OCI-M2 (cell line): ENCODE data around the gene ROR1.

Experiments used
- DNase-seq: peaks from one replicate; lab custom pipeline; 2025; ENCODE audit not compliant: unreplicated experiment; lab: John Stamatoyannopoulos, UW

ROR1 gene

DNA sequence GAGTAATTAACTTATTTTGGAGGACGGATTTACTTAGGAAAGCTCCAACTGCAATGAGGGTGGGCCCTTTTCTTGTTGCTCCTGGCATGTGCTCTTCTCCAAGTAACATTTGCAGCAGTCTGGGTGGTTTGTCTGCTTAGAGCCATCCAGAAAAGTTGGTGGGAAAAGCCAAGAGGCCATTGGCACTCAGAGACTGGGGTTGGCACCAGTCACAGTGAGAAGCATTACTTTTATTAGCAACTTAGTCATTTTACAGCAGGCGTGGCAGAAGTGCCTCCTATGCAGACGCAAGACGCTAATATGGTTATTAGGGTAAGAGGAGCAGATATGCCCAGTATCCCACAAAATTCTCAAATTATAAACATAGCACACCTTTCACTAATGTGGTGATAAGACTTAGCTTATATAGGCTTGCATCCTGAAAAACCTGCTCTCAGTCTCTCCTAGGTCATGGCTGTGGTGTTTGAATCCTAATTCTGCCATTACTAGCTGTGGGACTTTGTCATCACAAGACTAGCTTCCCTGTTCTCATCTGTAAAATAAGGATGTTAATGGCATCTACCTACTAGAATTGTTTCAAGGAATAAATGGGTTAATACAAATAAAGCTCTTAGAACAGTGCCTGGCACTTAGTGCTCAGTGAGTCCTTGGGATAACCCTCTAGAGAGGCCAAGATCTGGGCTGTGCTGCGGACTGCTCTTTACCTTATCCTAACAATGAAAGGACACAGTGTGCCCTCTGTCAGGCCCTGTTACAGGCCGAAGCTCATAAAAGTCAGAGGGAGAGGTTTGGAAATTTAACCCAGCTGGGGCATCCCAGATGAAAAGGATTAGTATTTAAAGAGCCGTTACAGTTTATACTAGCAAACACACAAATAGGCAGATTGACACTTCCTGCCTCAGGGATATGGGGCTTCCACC, 154.6 kb downstream of the ROR1 start:
- DNase-seq: no peak

- DNase-seq: no peak
These were observed 155.3 kb downstream of the ROR1 start for GRCh38 chr1:63929106-63929478.

GRCh38 chr1:63931468-63931867, 157.7 kb downstream of the ROR1 start:
- no peak for DNase-seq

DNA sequence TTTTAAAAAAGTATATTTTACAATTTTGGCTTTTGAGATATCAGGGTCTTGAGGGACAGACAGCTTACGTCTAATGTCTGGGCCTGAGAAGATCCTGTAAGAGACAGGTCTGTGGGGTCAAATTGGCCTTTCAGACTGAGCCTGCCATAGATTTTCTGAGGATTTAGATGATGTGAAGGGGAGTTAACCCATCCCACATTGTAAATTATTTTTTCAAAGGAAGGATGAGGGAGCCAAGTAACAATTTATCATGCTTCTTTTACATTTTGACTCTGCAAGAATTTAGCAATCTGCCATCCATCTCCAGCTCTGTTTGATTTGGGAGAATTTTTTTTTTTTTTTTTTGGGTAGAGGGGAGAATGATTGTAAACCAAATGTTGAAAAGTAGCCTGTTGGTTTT, 160.9 kb downstream of the ROR1 start:
- no peak for DNase-seq

DNA sequence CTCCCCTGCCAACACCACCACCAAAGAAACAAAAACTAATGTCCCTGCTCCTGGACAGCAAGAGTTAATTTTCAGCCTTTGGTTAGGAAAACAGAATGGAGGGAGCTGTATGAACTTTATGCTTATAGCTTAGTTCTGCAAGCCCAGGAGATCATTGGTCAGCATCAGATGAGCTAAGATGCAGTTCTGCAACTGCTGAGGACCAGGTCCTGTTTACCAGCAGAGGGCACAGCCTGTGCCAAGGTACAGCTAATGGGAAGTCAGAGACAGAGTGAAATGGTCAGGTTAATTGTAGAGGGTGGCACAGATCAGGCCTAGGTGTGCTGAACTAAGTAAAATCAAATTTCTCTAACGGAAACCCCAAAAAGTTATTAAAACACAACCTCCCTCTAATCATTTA, 161.3 kb downstream of the ROR1 start:
- no peak for DNase-seq

GRCh38 chr1:63935553-63935952, 161.7 kb downstream of the ROR1 start:
- no peak for DNase-seq

DNA sequence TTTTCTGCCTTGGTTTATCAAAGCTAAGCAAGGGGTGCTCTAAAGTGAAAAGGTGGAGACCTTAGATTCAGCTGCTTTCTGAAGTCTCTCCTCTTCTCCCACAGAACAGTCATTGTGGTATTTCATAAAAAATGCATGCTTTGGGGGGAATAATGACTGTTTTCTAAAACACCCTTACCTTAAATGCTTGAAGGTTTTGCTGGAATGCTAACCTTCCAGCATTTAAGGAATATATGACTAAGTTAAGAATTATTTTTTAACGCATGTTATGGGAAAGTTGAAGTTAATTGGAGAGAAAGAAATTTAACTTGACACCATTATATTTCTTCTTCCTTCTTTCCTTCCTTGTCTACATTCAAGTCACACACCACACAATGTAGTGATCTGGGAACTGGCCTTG, 162.5 kb downstream of the ROR1 start:
- no peak for DNase-seq

DNA sequence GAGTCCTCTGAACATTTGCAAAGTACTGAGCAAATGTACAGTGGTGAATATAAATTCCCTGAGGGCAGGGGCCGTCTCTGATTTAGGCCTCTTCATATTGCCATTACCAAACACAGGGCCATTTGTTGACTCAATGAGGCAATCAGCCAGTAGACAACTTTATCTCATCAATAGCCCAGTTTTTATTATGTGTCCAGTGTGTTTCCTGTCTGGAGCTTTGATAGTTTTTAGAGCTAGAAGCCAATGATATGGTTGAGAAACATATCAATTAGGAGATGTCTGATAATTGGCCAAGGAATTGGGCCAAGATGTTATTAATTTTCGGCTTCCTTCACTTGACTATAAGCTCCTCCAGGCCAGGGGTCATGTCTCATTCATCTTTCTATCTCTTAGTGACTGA, 163.0 kb downstream of the ROR1 start:
- no peak for DNase-seq

- DNase-seq: no peak
These were observed 163.7 kb downstream of the ROR1 start for GRCh38 chr1:63937461-63938022.

GRCh38 chr1:63940440-63940839, 166.6 kb downstream of the ROR1 start:
- DNase-seq: no peak

DNA sequence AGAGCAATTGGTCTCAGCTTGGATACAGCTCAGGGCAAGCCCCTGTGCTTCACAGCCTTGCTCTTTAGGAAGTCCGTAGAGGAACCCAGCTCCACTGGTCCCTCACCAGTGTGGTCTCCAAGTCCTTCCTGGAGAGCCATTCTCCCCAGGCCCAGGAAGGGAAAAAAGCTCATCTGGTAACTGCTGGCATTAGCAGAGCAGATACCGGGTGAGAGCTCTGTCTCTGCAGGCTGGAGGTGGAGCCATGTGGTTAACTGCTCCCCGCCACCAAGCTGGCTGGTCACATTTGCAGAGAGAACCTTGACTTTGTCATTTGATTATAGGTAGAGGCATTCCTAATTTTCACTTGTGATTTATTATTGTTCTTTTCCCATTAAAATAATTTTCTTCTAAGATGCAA, 169.6 kb downstream of the ROR1 start:
- no peak for DNase-seq

GRCh38 chr1:63945943-63946342, 172.1 kb downstream of the ROR1 start:
- DNase-seq: no peak

DNA sequence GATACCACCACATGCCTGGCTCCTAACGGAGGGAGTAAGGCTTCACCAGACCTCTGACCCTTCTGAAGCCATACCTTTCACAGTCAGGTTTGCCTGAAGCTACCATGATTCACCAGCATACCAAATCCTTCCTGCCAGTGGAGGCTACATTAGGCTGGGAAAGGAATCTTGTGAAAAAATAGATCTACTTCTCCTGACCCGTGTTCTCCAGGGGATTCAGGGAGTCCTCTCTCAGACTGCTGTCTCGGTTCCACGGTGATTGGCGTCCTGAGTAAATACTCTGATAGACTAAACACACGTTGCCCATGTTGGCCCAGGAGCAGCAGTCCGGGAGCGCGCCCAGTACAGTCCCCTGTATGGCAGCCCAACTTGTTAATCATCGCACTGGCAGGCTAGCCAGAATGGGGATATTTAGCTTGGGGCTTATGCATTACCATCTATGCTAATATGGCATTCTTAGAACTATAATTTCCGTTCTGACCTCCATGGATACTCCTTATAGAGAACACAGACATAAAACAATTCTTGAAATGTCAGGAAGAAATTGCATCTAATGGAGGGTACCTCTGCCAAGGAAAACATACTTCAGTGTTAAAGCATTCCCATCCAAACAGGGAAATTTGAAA, 173.2 kb downstream of the ROR1 start:
- DNase-seq: no peak

GRCh38 chr1:63947904-63948303, 174.1 kb downstream of the ROR1 start:
- no peak for DNase-seq

- no peak for DNase-seq
These were observed 176.2 kb downstream of the ROR1 start for GRCh38 chr1:63950023-63950422.

DNA sequence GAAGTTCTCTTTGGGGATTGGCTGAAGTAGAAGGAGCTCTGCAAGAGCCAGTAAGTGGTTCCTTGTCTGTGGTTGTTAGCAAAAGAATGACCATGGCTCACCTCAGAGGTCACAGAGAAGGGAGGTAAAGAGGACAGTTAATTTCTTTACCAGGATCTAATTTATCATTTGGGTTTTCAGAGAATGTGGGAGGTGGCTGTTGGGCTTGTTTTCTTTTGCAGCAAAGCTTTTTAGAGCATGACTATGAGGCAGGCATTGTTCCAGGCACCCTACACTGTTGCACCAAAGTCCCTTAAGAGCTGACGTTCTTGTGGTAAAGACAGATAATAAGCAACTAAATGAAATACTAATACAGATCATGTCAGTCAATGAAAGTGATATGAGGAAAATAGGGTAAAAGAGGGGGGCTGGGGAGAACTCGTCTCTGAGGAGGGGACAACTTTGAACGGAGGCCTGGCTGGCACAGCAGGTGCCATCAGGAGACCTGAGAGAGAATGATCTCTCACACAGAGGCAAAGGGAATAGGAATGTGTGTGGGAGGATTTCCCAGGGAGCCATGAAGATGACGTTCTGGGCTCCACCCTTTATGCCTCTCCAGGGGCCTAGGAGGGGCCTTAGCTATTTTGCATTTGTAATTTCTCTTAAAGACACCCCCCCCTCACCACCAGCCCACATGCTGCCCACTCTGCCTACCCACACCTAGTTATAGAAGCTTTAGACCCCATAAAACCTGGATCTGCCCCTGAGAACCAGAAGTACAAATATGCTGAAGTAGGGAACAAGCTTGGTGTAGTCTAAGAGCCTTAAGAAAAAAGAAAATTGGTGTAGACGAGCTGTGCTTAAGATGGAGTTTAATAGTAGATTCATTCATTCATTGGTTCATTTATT, 177.5 kb downstream of the ROR1 start:
- no peak for DNase-seq

DNA sequence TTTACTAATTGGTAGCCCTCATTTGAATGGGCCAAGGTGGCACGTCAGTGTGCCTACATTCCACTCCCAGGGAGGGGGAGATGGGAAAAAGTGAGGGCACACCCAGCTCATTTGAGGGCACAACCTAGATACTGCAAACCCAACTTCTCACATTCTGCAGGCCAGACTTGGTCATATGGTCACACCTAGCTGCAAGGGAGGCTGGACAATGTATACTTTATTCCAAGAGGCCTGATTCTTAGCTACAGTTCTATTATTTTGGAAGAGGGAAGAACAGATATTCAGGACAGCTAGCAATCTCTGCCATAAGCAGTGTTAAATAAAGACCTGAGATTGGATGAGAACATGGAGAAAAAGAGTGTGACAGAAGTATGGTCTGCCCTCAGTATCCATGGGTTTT, 180.4 kb downstream of the ROR1 start:
- DNase-seq: no peak

DNA sequence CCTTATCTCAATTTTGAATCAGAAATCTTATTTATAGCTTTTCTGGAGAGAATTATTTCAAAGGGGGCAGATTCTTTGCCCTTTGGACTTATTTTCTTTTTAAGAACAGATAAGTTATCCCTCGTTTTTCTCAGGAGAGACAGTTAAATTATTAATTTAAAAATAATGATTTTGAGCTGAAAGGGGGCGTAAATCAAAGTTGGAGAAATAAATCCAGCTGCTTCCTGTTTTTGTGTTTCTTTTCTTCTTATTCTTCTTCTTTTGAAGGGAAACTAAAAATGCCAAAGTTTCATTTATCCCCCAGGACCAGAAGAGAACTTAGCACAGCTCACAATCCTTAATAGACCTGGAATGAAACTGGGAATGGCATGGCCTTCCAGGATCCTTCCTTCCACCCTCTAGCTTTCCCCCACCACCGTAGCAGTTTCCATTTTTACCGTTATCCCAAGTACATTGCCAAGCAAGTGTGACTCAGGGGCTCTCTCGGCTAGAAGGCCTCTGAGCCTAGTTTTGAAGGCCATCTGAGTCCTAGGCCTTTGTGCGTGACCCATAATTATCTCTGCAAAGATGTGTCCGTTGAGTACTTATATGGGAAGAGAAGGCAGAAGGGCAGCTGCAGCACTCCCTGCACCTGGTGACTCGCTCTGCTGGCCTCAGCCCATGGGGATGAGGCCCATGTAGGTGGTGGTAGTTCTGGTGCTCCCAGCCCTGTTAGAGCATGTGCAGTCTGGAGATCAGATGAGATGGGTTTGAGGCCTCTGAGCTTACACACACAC, 181.7 kb downstream of the ROR1 start:
- no peak for DNase-seq

- no peak for DNase-seq
These were observed 184.7 kb downstream of the ROR1 start for GRCh38 chr1:63958556-63958955.

DNA sequence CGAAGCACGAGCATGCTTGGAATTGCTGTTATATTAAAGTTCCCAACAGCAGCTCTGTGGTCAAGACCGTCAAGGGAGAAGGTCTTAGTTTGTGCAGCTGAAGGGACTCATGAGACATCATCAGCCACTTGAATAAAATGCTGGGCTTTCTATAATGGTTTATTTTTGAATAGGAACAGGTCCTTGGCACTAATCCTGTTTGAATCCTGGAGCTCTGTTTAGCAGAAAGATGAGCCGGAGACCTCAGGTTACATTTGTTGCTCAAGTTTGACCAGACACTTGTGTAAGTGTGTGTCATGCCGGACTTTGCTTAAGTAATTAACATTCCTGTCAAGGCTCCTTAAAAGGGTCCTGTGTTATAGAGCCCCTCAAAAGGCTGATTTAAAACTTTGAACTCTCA, 186.5 kb downstream of the ROR1 start:
- no peak for DNase-seq

DNA sequence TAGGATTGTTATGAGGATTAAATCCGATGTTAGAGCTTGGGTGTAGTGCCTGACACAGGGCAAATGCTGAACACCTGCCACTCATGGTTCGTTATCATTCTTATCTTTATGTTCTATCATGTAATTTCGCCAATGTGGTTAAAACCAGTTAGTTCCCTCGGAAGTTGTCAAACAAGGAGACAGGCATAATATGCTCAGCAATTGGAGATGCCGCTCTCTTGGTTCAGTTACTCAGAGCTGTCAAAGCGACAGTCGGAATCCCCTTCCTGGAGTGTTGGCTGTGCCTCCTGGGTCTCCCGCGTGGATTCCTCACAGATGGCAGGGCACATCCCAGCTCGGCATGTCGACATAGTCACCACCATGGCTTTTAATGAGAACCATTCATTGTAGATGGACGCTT, 192.2 kb downstream of the ROR1 start:
- no peak for DNase-seq
